ENCODE data around the gene NT5C3A. TPM values are rescaled to one million over a fixed set of nuclear protein-coding genes. Genes with fewer than 3 reads are reported as not detected.

The NT5C3A gene
- total and polyA plus RNA-seq, 2 experiments from 2014 or later = 21.2 to 38.0 TPM

GRCh38 chr7:33093266-33093665 is 30.7 kb upstream of the NT5C3A start:
- Histone ChIP-seq H3K4me3 (no peak overlapping the region), H3K9me2 (replicated peaks; ENCODE audit: insufficient read depth) (no peaks in the 10 kb centered on the region), H3K36me3 (replicated peaks; ENCODE audit: insufficient read depth, low read depth) (peaks cover 5% of the 10 kb centered on the region), H3K79me2 (no peaks in the 10 kb centered on the region), H3K27me3 (no peaks in the 10 kb centered on the region), H3K27ac (no peak overlapping the region), H3K4me2 (no peak overlapping the region), H2AFZ (no peak overlapping the region), H3K9me3 (ENCODE audit: low read depth) (no peaks in the 10 kb centered on the region), H3K4me1 (ENCODE audit: insufficient read depth) (no peaks in the 10 kb centered on the region), H4K20me1 (ENCODE audit: insufficient read depth, poor library complexity, severe bottlenecking) (no peaks in the 10 kb centered on the region)
- TF ChIP-seq CTCF (IDR thresholded peaks at IDR 0.05; ENCODE audit: poor library complexity) = no peak
- TF ChIP-seq EZH2phosphoT487 (IDR thresholded peaks at IDR 0.05; ENCODE audit: low read depth, severe bottlenecking, unreplicated experiment) = no peak
- TF ChIP-seq EZH2 (IDR thresholded peaks at IDR 0.05; ENCODE audit: borderline replicate concordance) = no peak
- DNase-seq (ENCODE audit: low spot score) = no peak
- 97% methylated on average over 4 of the region's 4 CpGs for WGBS (ENCODE audit: low lambda C conversion rate, missing lambda C conversion rate)

GRCh38 chr7:33091641-33092191 is 29.1 kb upstream of the NT5C3A start:
- Histone ChIP-seq H2AFZ (no peak overlapping the region), H3K4me2 (no peak overlapping the region), H3K4me1 (ENCODE audit: insufficient read depth) (no peaks in the 10 kb centered on the region), H3K79me2 (no peaks in the 10 kb centered on the region), H3K9me2 (replicated peaks; ENCODE audit: insufficient read depth) (no peaks in the 10 kb centered on the region), H3K9me3 (ENCODE audit: low read depth) (no peaks in the 10 kb centered on the region), H3K27ac (no peak overlapping the region), H3K36me3 (replicated peaks; ENCODE audit: insufficient read depth, low read depth) (no peaks in the 10 kb centered on the region), H4K20me1 (ENCODE audit: insufficient read depth, poor library complexity, severe bottlenecking) (no peaks in the 10 kb centered on the region), H3K4me3 (no peak overlapping the region), H3K27me3 (no peaks in the 10 kb centered on the region)
- TF ChIP-seq EZH2 (IDR thresholded peaks at IDR 0.05; ENCODE audit: borderline replicate concordance) (no peak), EZH2phosphoT487 (IDR thresholded peaks at IDR 0.05; ENCODE audit: low read depth, severe bottlenecking, unreplicated experiment) (no peak), CTCF (IDR thresholded peaks at IDR 0.05; ENCODE audit: poor library complexity) (no peak)
- DNase-seq (ENCODE audit: low spot score) = no peak
- WGBS (ENCODE audit: low lambda C conversion rate, missing lambda C conversion rate) = 82% methylated on average over 5 of the region's 5 CpGs

DNA sequence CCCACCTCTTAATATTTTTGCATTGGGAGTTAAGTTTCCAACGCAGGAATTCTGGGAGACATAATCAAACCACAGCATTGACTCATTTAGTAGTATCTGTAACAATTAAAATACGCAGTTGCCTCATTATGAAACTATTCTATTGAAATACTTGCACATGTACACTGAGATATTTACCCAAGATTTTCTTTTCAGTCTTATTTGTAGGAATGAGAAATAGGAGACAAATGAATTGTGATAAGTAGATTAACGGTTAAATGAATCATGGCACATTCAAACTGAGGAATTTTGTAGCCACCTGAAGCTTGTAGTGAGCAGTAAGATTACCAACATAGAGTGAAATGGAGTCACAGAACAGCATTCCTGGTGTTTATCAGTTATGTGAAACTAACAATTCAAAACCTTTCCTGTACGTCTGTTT is 28.5 kb upstream of the NT5C3A start:
- no peak for DNase-seq (ENCODE audit: low spot score)
- no peak overlapping the region for H2AFZ ChIP-seq
- H4K20me1 ChIP-seq (ENCODE audit: insufficient read depth, poor library complexity, severe bottlenecking) = no peaks in the 10 kb centered on the region
- H3K4me1 ChIP-seq (ENCODE audit: insufficient read depth) = no peaks in the 10 kb centered on the region
- H3K9me2 ChIP-seq (replicated peaks; ENCODE audit: insufficient read depth) = no peaks in the 10 kb centered on the region
- no peak overlapping the region for H3K27ac ChIP-seq
- 92% methylated on average over 4 of the region's 4 CpGs for WGBS (ENCODE audit: low lambda C conversion rate, missing lambda C conversion rate)
- TF ChIP-seq EZH2phosphoT487 (IDR thresholded peaks at IDR 0.05; ENCODE audit: low read depth, severe bottlenecking, unreplicated experiment) (no peak), CTCF (IDR thresholded peaks at IDR 0.05; ENCODE audit: poor library complexity) (no peak), EZH2 (IDR thresholded peaks at IDR 0.05; ENCODE audit: borderline replicate concordance) (no peak)
- no peaks in the 10 kb centered on the region for H3K79me2 ChIP-seq
- H3K4me3 ChIP-seq = no peak overlapping the region
- no peaks in the 10 kb centered on the region for H3K27me3 ChIP-seq
- no peak overlapping the region for H3K4me2 ChIP-seq
- no peaks in the 10 kb centered on the region for H3K36me3 ChIP-seq (replicated peaks; ENCODE audit: insufficient read depth, low read depth)
- no peaks in the 10 kb centered on the region for H3K9me3 ChIP-seq (ENCODE audit: low read depth)
